Left lobe of liver (tissue), 2 donors: ENCODE results near the gene IGDCC3. TPM values are rescaled to one million over a fixed set of nuclear protein-coding genes. Genes with fewer than 3 reads are reported as not detected.

Source experiments
- ATAC-seq: fragments of 200-7000 bp; cut with Tn5 transposase; one replicate; pipeline ENCODE4 v1.9.1; 2020; ENCODE audit warnings: mild to moderate bottlenecking, moderate library complexity
- DNase-seq: peaks from one replicate; pipeline ENCODE4 v3.0.0-alpha.2; 2020; ENCODE audit warnings: low spot score
- total RNA-seq: library from RNA; stranded (reverse); gene quantifications from one replicate; pipeline ENCODE4 v1.2.1, GENCODE V29; 2021
- donor health status: DM: no; HTN: no; CAD: no; lungs with moderate emphysema.
- donor health status: DM: no; HTN: yes; CAD: no.

IGDCC3 gene
- total RNA-seq, 1 donor from 2014 or later: 0.23 TPM

DNA sequence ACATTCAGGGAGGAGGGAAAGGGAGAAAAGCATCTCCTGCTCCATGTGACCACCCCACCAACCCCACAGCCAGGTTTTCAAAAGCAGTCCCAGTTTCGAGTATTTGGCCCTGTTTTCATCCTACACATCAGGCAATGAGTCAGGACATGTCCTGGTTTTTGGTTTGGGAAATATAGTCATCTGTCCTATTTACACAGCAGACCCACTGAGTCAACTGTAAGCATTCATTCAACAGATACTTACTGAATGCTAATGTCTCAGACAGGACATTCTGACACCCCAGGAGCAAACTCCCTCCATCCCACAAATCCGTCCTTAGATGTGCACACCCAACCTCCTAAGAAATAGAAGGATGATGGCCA lies 32.9 kb downstream of the IGDCC3 start:
- no peak for DNase-seq
- ATAC-seq: no peak

DNA sequence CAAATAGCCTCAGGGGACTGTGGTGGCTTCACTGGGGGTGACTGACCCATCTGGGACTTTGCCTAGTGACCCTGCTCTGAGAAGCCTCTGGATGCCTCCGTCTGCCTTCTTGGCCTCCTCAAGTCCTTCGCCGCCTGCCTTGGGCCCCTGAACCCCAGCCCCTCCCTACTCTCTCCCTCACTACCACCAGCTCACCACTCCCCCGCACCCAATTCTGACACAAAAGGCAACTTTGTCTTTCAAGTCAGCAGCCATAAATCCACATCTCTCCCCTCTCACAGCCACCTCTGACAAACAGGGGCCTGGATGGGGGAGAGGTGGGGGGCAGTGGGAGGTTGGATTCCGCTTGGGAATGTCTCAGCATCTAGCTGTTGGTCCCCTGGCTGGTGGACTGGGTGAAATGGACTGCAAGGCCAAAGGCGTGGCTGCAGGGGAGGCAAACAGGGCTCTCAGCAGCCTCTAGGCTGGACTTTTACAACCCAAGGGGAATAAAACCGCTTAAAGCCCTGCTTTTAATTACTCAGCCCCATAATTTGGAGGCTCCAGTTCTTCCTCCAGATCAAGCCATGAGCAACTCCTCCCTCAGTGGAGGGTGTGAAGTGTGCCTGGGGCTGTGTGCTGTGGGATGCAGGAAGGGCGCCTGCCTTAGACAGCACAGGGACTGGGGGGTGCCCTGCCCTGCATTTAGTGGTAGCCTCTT lies 33.4 kb downstream of the IGDCC3 start:
- DNase-seq (no peak), ATAC-seq (no peak)

DNA sequence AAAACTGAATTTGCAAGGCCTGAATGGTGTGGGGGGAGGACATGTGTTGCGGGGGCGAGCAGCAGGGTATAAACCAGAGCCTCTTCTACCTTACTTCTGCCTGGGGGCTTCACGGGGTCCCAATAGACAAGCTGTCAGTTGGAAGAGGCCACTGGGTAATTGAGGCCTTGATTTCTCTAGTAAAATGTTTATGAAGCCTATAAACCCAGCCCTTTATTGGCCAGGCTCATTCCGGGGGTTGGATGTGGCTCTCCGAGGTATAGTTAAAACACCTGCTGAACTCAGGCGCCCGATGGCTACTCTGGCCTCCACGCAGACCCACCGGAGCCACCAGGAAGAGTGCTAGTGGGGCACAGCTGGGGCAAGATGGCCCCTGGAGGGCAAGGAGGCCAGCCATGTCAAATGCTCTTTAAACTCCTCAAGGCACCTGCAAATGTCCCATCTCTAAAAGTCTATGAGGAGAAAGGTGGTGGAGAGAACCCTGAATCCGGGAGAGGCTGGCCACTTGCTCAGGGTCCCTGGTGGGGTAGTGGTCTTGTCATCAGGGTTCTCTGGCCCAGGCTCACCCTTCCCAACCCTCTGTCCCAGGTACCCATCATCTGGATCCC lies 34.3 kb downstream of the IGDCC3 start:
- DNase-seq: no peak
- ATAC-seq: no peak

DNA sequence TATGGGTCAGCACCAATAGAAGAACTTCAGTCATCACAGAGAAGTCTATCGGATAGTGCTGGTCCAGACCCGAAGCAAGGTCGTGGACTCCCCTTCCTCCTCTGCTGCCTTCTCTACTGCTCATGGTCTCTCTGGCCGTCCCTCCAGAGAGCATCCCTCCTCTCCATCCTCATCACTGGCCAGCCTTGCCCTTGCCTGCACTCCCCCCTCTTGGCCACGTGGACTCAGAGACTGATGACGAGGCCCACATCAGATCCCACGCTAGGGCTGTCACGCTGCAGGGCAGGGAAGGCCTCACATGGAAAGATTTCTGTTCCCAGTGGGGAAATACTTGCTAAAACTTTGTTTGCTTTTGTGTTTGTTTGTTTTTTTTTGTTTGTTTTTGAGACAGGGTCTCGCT lies 35.3 kb downstream of the IGDCC3 start:
- no peak for DNase-seq

DNA sequence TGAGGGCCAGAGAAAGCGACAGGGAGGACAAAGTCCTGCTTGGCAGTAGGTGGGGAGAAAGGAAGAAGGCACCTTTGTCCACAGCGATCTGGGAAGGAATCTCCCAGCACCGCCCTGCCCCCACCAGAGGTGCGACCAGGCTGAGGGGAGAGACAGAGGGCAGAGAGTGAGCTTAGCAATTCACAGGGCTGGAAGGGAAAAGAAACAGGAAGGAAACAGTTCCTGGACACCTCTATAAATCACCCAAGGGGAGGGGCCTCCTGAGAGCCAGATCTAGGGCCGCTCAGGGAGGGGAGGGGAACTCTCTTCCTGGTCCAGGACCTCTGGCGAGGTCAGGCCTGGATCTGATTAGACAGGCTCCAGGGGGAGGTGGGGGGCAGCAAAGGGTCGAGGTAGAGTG lies 37.9 kb downstream of the IGDCC3 start:
- DNase-seq (no peak), ATAC-seq (no peak)

More for the DNA sequence above, 35.3 kb downstream of the IGDCC3 start:
- no peak for ATAC-seq

DNA sequence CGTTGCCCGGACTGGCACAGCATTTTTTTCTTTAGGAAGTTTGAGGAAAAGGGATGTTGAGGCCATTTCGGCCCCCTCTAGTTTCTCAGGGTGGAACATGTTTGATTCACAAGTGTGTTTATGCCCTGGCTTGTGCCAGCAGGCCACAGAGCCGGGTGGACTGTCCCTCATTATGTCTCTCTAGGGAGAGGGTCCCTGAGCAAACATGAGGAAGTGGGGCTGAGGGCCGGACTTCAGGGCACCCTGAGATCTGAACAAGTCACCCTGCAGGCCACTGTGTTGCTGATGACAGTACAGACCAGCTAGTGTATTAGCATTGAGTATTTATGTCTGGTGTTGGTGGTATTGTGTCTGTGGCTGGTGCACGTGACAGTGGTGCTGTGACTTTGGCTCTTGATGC lies 38.4 kb downstream of the IGDCC3 start:
- no peak for ATAC-seq
- no peak for DNase-seq

DNA sequence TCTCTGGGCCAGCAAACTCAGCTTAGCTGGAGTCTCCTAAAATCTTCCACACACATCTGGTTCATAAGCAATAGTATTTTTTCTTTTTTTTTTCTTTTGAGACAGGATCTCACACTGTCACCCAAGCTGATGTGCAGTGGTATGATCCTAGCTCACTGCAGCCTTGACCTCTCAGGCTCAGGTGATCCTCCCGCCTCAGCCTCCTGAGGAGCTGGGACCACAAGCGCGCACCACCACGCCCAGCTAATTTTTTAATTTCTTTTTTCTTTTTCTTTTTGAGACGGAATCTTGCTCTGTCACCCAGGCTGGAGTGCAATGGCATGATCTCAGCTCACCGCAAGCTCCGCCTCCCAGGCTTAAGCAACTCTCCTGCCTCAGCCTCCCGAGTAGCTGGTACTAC lies 39.0 kb downstream of the IGDCC3 start:
- DNase-seq: no peak

DNA sequence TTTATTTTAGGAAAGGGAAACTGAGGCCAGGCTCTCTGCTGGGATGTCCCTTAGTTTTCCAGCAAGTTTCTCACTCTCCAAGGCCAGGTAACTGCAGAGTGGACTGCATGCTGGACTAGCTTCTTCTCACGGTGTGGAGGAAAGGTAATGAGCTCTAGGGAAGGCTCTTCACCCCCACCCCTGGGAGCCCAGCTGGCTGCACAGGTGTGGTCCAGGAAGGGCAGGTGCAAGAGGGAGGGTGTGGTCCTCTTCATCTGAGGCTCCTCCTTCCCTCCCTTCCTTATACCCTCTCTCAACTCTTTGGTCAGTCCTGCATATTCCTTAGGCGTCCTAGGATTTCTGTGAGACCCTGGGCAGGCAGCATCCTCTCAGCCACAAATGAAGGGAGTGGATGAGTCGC lies 39.4 kb downstream of the IGDCC3 start:
- DNase-seq (no peak), ATAC-seq (no peak)

More for the DNA sequence above, 39.0 kb downstream of the IGDCC3 start:
- ATAC-seq: no peak

DNA sequence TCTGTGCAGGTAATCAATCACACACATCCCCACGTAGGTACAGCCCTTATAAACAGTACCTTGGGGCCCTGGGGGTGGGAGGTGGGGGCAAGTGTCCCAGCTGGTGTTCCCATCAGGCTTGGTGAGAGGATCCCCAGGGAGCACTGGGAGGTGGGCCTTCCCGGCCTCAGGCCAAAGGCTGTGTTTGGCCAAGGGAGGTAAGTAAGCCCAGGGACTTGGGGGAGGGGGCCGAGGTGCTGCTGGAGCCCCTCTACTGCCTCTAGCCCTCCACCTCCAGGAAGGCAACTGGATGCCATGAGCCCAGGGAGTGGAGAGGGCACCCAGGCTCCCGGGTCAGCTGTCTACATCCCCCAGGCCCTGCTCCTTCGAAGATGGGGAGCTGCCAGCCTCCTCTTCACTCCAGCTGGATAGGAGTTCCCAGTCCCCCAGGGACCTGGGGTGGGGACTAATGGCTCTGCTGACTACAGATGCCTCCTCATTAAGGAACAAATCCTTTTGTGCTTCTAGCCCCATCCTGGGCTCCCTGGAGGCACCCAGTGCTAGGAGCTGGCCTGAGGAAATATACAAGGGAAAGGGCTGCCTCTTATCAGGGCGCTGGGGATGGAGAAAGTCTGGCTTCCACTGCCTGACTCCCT lies 40.2 kb downstream of the IGDCC3 start:
- DNase-seq: no peak
- ATAC-seq: no peak

DNA sequence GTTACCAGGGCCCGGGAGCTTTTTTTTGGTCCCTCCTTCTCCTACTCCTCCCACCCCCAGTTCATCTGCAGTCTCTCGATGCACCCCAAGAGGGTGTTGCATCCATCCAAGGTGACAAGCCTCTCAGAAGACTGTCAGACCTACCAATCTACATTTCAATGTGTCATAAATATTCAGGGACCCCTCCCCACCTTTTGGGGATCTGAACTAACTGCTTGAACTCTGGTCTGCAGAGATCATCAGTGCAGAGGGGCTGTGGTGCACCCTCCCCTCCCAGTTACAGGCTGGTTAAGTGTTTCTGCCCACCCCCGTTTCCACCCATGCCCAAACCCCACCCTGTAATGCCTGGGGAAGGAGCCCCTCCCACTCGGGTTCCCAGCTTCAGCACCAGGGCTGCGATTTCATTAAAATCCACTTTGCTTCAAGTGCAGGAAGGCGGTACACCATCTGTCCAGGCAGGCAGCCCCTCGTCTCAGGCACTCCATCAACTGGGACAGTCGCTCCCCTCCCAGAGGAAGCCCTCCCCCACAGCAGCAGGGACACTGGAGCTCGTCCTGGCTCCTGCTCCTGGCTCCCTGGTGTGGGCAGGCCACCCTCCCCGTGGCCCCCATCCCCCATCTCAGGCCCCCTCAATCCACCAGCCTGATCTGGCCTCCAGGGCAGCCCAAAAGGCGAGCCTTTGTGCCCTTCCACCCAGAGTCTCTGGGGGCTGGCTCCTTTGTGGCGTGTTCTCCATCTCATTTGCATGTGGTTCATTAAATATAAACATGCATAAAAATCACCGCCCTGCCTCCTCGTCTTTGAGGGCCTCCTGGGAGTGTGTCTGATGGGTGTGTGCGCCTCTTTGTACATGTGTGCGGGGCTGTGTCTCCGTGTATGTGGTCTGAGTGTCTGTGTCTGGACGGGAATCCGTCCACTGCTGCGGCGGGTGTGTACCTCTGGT lies 41.0 kb downstream of the IGDCC3 start:
- DNase-seq (no peak), ATAC-seq (no peak)

DNA sequence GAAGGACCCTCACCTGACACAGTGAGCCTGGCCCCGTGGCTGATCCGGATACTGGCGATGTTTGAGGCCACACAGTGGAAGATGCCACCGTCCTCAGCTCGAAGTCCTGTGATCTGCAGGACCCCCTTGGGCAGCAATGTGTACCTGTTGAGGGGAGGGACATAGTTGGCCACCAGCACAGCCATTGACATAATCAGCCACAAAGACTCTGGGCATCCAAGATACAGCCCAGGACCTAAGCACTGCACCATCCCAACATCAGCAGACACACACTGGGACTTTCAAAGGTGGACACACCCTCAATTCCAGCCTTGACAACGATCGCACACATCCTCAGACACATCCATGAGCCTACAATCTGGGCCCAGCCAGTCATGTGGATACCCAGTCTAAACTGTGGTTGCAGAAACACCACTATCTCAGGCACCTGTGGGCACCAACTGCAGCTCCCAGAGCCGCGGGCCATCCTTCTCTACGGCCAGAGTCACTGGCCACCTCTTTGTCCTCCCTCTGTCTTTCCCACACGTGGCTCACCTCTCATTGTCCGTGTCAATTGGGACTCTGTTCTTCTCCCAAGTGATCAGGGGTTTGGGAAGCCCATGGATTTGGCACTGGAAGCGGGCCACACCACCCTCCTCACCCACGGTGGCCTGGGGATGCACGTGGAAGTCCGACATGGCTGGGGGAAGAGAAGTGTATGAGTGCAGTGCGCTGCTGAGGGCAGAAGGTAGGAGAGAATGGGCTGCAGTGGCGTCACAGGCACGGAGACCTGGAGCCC lies 42.3 kb downstream of the IGDCC3 start:
- no peak for DNase-seq

DNA sequence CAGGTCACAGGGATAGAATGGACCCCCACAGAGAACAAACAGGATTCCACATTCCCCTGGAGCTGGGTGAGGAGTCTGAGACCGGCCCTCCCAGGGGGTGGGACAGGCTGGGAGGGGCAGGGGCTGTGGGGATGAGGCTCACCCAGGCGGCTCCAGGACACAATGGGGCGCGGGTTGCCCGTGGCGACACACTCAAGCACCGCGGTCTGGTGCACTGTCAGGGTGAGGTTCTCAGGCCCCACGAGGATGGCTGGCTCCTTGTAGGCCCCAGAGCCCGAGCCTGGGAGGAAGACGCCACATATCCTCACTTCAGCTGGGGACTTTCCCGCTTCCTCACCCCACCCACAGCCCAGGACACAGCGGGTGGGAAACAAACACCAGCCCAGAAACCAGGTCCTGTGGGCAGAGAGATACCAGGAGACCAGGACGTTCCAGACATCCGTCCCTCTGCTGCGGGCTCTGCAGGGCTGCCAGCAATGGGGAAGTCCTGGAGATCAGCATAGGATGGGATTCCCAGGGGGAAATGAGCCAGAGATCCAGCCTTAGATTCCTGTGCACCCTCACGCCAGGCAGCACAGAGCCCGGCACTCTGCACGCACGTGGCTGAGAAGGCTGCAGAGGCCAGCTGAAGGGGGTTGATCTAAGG lies 43.1 kb downstream of the IGDCC3 start:
- no peak for DNase-seq
- no peak for ATAC-seq

More for the DNA sequence above, 42.3 kb downstream of the IGDCC3 start:
- no peak for ATAC-seq

DNA sequence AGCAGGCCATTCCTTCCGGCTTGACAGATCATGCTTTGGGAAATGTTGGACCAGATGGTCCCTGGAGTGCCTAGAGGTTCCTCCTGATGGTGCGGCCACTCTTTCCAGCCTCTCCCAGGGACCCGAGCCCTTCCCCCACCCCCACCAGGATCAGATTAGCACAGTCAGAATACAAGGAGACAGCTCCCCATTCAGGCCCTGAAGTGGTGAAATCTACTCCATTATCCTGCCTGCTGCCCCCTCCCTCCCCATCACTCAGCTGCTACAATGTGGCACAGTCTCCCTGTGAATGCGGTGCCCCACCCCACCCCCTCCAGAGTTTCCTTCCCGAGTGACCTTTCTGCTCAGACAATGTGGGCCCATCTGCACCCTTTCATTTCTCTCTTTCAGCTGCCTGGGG lies 43.9 kb downstream of the IGDCC3 start:
- DNase-seq (no peak), ATAC-seq (no peak)

DNA sequence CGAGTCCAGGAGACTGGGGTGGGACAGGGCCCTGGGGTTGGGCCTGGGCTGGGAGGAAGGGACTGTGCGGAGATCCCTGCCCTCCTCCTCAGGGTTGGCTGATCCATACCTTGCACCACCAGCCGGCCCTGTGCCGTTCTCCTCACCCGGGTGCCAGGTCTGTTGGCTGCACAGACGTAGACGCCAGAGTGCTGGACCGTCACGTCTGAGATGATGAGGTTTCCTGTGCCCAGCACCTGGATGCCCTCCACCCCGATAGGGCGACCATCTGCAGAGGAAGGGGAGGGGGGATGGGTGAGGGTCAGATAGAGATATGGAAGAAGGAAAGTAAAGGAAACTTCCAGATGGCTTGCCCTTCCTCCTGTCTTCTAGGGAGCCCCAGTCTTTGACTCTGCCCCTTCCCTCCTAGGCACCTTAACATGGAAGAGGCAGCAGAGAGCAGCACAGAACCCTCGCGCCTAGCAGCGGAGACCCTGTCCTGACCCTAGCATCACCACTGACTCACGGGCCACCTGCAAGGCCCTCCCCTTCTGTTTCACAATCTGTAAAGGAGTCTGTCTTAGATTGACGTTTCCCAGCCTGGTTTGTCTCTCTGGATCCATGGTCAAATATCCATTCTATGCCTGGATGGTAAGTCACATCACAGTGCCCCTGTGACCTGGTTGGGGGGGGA lies 44.5 kb downstream of the IGDCC3 start:
- DNase-seq: no peak
- ATAC-seq: no peak

DNA sequence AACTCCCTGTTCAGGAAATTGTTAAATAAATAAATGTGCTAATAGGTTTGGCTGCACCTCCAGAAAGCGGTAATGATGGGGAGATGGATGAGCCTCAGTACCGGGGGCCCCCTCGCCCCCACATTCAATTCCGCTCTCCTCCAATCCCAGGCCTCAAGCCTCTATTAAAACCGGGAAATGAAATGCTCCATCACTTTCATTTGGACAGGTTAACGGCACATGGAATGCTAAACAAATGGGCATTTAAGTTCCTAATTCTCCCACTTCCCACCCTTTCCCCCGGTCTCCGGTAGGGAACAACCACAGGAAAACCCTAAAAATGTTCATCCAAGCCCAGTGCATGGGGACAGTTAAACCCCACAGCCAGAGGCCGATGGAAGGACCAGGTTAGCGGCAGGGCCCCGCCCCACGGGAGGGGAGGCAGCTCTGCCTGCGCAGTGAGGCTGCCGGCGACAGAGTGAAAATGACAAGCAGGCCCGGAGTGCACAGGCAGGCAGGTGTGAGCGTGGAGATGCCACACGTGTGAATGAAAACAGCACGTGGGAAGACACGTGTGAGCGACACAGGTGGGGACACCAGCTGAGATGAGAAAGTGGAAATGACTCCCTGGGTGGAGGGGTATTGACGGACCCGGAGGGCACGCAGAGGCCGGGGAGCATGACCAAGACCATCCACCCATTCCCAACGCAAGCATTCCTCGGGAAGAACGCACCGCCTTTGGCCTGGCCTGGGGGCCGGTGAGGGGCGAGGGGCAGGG lies 45.2 kb downstream of the IGDCC3 start:
- ATAC-seq: no peak
- DNase-seq: no peak

DNA sequence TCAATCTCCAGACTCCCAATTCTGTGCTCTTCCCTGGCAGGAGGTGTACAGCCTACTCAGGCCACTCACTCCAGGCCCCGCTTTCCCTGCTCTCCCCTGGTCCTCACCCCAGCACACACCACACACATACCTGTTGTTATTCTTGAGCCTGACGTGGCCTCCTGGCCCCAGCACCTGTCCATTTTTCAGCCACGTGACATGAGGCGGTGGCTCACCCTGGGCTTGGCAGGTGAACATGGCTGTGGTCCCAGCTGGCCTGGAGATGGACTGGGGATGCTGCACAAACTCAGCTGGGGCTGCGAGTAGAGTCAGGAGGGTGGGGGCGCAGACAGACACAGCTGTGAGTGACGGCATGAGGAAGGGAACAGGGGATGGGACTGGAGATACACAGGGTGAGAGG lies 46.0 kb downstream of the IGDCC3 start:
- ATAC-seq: no peak
- no peak for DNase-seq

DNA sequence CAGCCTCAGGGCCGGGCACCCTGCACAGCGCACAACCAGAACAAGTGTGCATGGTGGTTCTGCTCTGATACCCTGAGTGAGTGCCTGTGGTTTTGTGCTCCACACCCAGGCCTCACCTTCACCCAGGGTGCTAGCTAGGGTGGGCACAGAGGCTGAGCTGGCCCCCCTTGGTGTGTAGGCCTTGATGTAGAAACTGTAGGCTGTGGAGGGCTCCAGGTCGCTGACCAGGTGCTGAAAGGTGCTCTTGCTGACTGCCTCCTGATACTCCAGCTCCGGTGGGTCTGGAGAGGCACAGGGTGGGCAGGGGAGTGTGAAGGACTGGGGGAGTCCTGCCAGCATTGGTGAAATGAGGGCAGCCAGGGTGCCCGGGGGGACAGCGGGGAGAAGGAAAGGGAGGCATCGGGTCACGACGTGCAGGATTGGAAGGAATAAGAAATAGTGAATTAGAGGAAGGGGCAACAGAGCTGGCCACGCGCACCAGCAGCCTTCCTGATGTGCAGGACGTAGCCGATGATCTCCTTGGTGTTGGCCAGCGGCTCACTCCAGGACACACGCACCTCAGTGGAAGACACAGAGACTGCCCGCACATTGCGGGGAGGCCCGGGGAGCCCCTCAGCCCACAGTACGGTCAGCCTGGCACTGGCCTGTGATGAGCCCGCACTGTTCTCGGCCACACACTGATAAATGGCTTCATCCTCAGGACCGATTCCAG lies 46.7 kb downstream of the IGDCC3 start:
- ATAC-seq: no peak
- DNase-seq: no peak
